ENCODE results near the gene SLC43A3. TPM values are rescaled to one million over a fixed set of nuclear protein-coding genes. Genes with fewer than 3 reads are reported as not detected.

SLC43A3 gene
- total and polyA plus RNA-seq, 9 of the 15 experiments (the other 6 are each of a cell fraction or from before 2014, with no cell fraction given), result 63.7 to 281 (median 139) TPM

- FAIRE-seq (no peak), DNase-seq (ENCODE audit: extremely low read depth in 1 of 4, low spot score in 3 of 4) (no peak), ATAC-seq (no peak)
- Histone ChIP-seq H3K9me1 (ENCODE audit: control insufficient read depth, insufficient read depth, low read length) (no peaks in the 10 kb centered on the region), H3K4me1 (replicated peaks in 1 of 2; ENCODE audit: control insufficient read depth in 2 of 2, insufficient read depth in 2 of 2, low read length in 2 of 2) (no peaks in the 10 kb centered on the region; a peak in 1 of 5 replicates), H3K79me2 (ENCODE audit: control insufficient read depth, insufficient read depth, low read length) (no peaks in the 10 kb centered on the region), H4K20me1 (replicated peaks; ENCODE audit: control insufficient read depth, insufficient read depth, low read length) (no peaks in the 10 kb centered on the region), H3K36me3 (ENCODE audit: control insufficient read depth, insufficient read depth, low read length) (no peaks in the 10 kb centered on the region), H3K27me3 (ENCODE audit: control insufficient read depth in 2 of 2, insufficient read depth in 2 of 2, low read length in 2 of 2) (no peaks in the 10 kb centered on the region; a peak in 1 of 5 replicates), H3K9ac (ENCODE audit: insufficient read depth in 1 of 2, low read depth in 2 of 2, low read length in 2 of 2) (no peak overlapping the region), H3K9me3 (replicated peaks; ENCODE audit: control insufficient read depth, insufficient read depth, low read depth, low read length) (no peaks in the 10 kb centered on the region), H2AFZ (ENCODE audit: low read depth, low read length) (no peak overlapping the region), H3K4me3 (no peak overlapping the region), H3K4me2 (ENCODE audit: insufficient read depth, low read length) (no peak overlapping the region), H3K27ac (ENCODE audit: extremely low read depth, low read depth, low read length) (no peak overlapping the region)
- in situ Hi-C loops (cut with MboI), result no loop called here
- ChIA-PET CTCF (ENCODE audit: low intra/inter-chr PET ratio) (no interaction called here), POLR2A (interaction anchor here (0.8 to 1.4 kb wide), 2 partner anchors 11 to 18 kb away, joined by 3 to 5 read pairs; no protein-coding TSS in a partner anchor)
- intact Hi-C loops (cut with micrococcal nuclease), result no loop called here
- no TSS peak for BruUV-seq (replicated peaks)
- TF ChIP-seq ARID1B (IDR thresholded peaks at IDR 0.05) (no peak), ZNF224 (CRISPR knock-in tag; IDR thresholded peaks at IDR 0.05) (no peak), WHSC1 (IDR thresholded peaks at IDR 0.05; ENCODE audit: low read length) (no peak), NUFIP1 (IDR thresholded peaks at IDR 0.05; ENCODE audit: partially characterized antibody) (no peak), ELF4 (CRISPR knock-in tag; IDR thresholded peaks at IDR 0.05) (no peak), NCOA2 (IDR thresholded peaks at IDR 0.05; ENCODE audit: partially characterized antibody in 2 of 2) (no peak), RBM22 (IDR thresholded peaks at IDR 0.05; ENCODE audit: low read depth, low read length, poor library complexity, severe bottlenecking) (no peak), SIRT6 (IDR thresholded peaks at IDR 0.05; ENCODE audit: low read depth, low read length) (no peak), ZFX (CRISPR knock-in tag; IDR thresholded peaks at IDR 0.05) (no peak)
- 15% methylated on average over 4 of the region's 4 CpGs for WGBS (ENCODE audit: insufficient coverage, low coverage, missing lambda C conversion rate)
These were observed 14.0 kb upstream of the SLC43A3 start for GRCh38 chr11:57440744-57441414.

Measured in K562 (cell line).